ENCODE measurements around the gene RPP21. TPM values are rescaled to one million over a fixed set of nuclear protein-coding genes. Genes with fewer than 3 reads are reported as not detected.
"Not testable (repeated sequence)": the region's sequence is repeated elsewhere in the genome, so short reads cannot be mapped to it uniquely, and the experiment has no call there.

RPP21 gene
- total RNA-seq, 4 donors from 2014 or later = 71.4 to 106 (median 91.1) TPM

GRCh38 chr6:30360139-30360538 is 15.2 kb downstream of the RPP21 start:
- H3K27me3 ChIP-seq = peaks cover 80% of the 10 kb centered on the region
- H3K4me1 ChIP-seq = peaks cover 8% of the 10 kb centered on the region
- H3K36me3 ChIP-seq = no peaks in the 10 kb centered on the region
- H3K27ac ChIP-seq = no peak overlapping the region
- TF ChIP-seq EP300 (IDR thresholded peaks at IDR 0.05) = no peak
- TF ChIP-seq POLR2AphosphoS5 (IDR thresholded peaks at IDR 0.05) = no peak
- no peak for TF ChIP-seq POLR2A (IDR thresholded peaks at IDR 0.05)
- no peak for TF ChIP-seq CTCF (IDR thresholded peaks at IDR 0.05)
- no peak for DNase-seq (ENCODE audit: low spot score in 2 of 2)
- peaks cover 4% of the 10 kb centered on the region for H3K9me3 ChIP-seq
- no peak overlapping the region for H3K4me3 ChIP-seq
- 57% methylated on average over 13 of the region's 13 CpGs for WGBS

GRCh38 chr6:30361661-30362060 is 16.7 kb downstream of the RPP21 start:
- no peak overlapping the region for H3K27ac ChIP-seq
- peaks cover 8% of the 10 kb centered on the region for H3K4me1 ChIP-seq
- peaks cover 76% of the 10 kb centered on the region for H3K27me3 ChIP-seq
- no peak for DNase-seq (ENCODE audit: low spot score in 2 of 2)
- H3K9me3 ChIP-seq = peaks cover 4% of the 10 kb centered on the region
- no peaks in the 10 kb centered on the region for H3K36me3 ChIP-seq
- no peak overlapping the region for H3K4me3 ChIP-seq
- 94% methylated on average over 2 of the region's 2 CpGs for WGBS
- no peak for TF ChIP-seq CTCF (IDR thresholded peaks at IDR 0.05)
- no peak for TF ChIP-seq POLR2AphosphoS5 (IDR thresholded peaks at IDR 0.05)
- no peak for TF ChIP-seq EP300 (IDR thresholded peaks at IDR 0.05)
- no peak for TF ChIP-seq POLR2A (IDR thresholded peaks at IDR 0.05)

GRCh38 chr6:30363459-30363858 is 18.5 kb downstream of the RPP21 start:
- Histone ChIP-seq H3K36me3 (no peaks in the 10 kb centered on the region), H3K4me1 (no peaks in the 10 kb centered on the region), H3K27ac (no peak overlapping the region), H3K4me3 (no peak overlapping the region), H3K9me3 (peaks cover 4% of the 10 kb centered on the region), H3K27me3 (peaks cover 67% of the 10 kb centered on the region)
- WGBS = 81% methylated on average over 2 of the region's 2 CpGs
- DNase-seq (ENCODE audit: low spot score in 2 of 2) = no peak
- TF ChIP-seq POLR2A (IDR thresholded peaks at IDR 0.05) (no peak), EP300 (IDR thresholded peaks at IDR 0.05) (no peak)

GRCh38 chr6:30364591-30364990 is 19.6 kb downstream of the RPP21 start:
- no peak overlapping the region for H3K4me3 ChIP-seq
- H3K9me3 ChIP-seq = peaks cover 4% of the 10 kb centered on the region
- H3K27ac ChIP-seq = no peak overlapping the region
- TF ChIP-seq POLR2A (IDR thresholded peaks at IDR 0.05) (no peak), CTCF (IDR thresholded peaks at IDR 0.05) (no peak), EP300 (IDR thresholded peaks at IDR 0.05) (no peak), POLR2AphosphoS5 (IDR thresholded peaks at IDR 0.05) (no peak)
- H3K27me3 ChIP-seq = peaks cover 55% of the 10 kb centered on the region
- no peaks in the 10 kb centered on the region for H3K36me3 ChIP-seq
- WGBS = 79% methylated on average over 2 of the region's 2 CpGs
- no peaks in the 10 kb centered on the region for H3K4me1 ChIP-seq
- DNase-seq (ENCODE audit: low spot score in 2 of 2) = no peak

DNA sequence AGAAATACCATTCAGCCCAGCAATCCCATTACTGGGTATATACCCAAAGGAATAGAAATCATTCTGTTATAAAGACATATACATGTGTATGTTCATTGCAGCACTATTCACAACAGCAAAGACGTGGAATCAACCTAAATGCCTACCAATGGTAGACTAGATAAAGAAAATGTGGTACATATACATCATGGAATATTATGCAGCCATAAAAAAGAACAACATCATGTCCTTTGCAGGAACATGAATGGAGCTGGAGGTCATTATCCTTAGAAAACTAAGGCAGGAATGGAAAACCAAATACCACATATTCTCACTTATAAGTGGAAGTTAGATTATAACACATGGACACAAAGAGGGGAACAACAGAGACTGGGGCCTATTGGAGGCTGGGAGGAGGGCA is 24.3 kb downstream of the RPP21 start:
- H3K9me3 ChIP-seq; H3K4me1 ChIP-seq; H3K27ac ChIP-seq; DNase-seq (ENCODE audit: low spot score in 2 of 2); H3K36me3 ChIP-seq; H3K4me3 ChIP-seq: not testable (repeated sequence)
- 38% methylated on average over 1 of the region's 1 CpG for WGBS
- peaks cover 23% of the 10 kb centered on the region for H3K27me3 ChIP-seq

DNA sequence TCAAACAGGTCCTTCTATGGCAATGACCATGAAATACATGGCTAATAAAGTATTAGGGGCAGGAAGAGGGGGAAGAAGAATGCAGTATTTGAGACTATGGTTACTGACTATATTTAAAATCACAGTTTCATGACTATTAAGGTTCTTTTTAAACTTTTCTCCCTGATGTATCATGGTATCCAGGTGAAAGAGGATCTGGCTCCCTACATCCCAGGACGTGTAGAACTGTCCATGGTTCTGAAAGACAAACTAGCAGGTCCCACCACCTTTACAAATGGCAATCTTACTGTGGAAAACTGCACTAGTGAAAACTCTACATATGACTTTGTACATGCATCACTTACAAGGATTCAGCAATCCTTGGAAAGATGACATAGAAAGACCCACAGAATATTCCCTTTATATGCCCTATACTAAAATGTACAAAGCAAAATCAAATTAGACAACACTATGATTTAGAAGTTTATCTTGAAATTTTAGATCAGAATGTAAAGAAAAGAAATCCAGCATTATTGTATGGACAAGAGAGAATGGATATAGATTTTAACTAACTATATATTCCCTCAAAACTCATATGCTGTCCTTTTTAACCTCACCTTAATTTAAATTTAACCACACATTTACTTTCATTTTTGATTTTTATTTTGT is 33.5 kb downstream of the RPP21 start:
- Histone ChIP-seq H3K4me1 (no peaks in the 10 kb centered on the region), H3K27ac (no peak overlapping the region), H3K36me3 (no peaks in the 10 kb centered on the region), H3K9me3 (no peaks in the 10 kb centered on the region), H3K4me3 (no peak overlapping the region), H3K27me3 (peaks cover 32% of the 10 kb centered on the region)
- DNase-seq (ENCODE audit: low spot score in 2 of 2) = no peak
- TF ChIP-seq POLR2AphosphoS5 (IDR thresholded peaks at IDR 0.05) = no peak
- TF ChIP-seq POLR2A (IDR thresholded peaks at IDR 0.05) = no peak
- TF ChIP-seq CTCF (IDR thresholded peaks at IDR 0.05) = no peak
- no peak for TF ChIP-seq EP300 (IDR thresholded peaks at IDR 0.05)
- 4% methylated on average over 1 of the region's 1 CpG for WGBS
